Measurements from ENCODE around the gene JAK1.

JAK1 gene

DNA sequence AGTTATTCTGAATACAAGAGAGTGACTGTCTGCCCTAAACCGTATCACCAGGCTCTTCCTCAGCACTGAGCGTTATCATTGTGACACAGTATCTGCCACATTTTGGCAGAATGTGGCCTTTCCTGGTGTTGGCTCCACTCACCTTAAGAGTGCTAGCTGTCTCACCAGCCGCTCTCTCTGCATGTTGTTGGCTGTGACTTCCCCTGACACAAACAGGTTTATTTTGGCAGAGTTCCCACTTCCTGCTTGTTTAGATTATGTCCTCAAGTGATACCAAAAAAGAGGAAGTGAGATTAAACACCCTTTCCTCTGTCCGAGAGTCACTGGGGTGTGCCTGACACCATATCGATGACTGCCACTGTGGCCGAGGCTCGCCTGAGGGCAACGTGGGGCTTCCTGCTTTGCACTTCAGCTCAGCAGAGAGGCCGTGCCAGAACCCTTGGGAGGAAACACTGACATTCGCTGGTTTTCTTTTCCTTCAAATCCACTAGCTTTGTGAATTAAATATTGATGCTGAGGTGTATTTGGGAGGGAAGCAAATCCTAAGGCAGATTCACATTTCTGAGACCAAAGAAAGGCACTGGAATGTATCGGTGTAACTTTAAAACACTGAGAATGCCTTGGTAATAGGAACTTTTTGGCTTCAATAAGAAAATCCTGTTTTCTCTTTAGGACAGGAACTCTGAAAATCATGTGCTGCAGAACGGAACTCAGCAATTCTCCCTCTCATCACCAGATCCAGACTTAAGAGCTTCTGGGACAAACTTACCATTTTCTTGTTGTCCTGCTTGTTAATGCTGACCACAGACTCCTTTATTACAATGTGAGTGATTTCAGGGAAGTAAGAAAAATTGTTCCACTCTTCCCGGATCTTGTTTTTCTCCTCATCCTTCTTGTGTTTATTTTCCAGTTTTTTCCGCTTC is 102.1 kb downstream of the JAK1 start:
- DNase-seq (ENCODE audit: low read depth), result no peak

GRCh38 chr1:64861611-64862010 is 104.7 kb downstream of the JAK1 start:
- DNase-seq (ENCODE audit: low read depth), result no peak

GRCh38 chr1:64857347-64857746 is 109.0 kb downstream of the JAK1 start:
- no peak for DNase-seq (ENCODE audit: low read depth)

DNA sequence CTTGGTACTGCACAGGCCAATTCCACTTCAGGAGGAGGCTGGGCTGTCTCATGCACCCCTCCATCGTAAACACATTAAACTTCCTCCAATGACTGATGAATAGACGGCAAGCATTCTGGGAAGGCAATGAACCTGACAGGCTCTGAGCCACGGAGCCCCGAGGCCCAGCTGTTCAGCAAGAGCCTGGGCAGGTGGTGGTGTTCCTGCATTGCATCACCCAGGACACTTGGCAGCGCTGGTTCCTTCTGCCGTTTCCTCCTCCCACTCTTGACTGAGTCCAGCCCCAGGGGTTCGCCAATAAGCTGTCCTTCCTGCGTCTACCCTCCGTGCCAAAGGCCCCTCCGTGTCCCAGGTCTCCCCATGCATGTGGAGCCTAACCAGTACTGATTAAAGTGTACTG is 109.8 kb downstream of the JAK1 start:
- no peak for DNase-seq (ENCODE audit: low read depth)

DNA sequence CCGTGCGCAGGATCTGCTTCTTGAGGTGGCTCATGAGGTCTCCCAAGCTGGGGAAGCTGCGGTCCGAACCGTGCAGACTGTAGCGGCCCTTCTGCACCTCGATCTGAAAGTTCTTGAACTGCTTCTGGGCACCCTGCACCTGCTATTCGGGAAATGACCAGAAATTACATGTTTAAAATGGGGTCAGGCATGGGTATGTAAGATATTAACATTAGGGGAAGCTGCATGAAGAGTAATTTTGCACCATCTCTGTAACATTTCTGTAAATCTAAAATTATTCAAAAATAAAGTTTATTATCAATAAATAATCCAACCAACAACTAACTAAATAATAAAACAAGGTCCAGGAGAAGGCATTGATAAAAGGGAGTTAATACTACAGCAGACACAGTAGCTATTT is 110.8 kb downstream of the JAK1 start:
- no peak for DNase-seq (ENCODE audit: low read depth)

DNA sequence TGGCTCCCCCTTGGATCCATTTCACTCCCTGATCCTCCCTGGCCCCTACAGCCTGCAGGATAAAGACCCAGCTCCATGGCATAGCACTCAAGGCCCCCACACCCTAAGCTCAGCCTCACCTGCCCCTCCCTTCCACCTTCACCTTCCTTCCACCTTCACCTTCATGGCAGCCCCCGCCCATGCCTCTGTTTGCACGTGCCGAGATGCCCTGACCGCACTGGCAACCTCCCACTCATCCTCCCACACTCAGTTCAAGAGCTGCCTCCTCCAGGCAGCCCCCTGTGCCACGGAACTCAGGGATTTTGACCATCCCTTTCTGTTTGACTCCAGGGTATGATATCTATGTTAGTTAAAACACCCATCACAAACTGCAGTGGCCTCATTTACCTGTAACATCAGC is 111.7 kb downstream of the JAK1 start:
- no peak for DNase-seq (ENCODE audit: low read depth)

DNA sequence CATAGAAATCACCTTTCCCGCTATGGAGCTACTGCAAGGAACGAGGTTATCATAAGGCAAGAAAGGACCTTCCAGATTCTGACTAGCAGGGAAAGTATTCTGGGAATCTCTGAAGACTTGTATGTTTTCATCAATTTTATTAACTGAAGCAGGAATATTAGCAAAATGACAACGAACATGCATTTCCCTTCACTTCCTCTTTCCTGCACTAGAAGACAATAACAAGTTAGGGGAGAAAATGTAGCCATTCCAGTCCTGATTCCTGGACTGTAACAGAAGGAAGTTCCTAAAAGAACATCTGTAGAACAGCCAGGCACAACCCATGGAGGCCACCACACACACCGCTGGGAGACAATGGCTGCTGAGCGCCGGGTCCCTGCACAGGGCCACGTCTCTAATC is 114.7 kb downstream of the JAK1 start:
- DNase-seq (ENCODE audit: low read depth), result no peak

GRCh38 chr1:64850846-64851245 is 115.5 kb downstream of the JAK1 start:
- DNase-seq (ENCODE audit: low read depth), result no peak

DNA sequence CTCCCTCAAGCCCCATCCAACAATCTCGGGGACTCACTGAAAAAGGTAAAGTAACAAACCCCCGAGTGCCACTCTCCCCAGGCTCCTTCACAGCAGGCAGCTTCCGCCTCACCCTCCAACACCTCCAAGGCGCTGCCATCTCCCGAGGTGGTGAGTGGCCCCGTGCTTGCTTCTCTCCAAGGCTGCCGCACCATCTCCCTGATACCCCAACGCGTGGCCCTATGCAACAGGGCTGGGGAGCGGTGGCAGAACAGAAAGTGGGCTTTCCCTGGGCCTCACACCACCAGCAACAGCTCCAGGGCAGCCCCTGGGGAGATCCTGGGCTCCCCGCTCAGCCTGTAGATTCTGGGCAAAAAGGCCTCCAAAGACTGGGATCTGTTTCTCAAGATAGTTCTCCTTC is 116.4 kb downstream of the JAK1 start:
- no peak for DNase-seq (ENCODE audit: low read depth)

DNA sequence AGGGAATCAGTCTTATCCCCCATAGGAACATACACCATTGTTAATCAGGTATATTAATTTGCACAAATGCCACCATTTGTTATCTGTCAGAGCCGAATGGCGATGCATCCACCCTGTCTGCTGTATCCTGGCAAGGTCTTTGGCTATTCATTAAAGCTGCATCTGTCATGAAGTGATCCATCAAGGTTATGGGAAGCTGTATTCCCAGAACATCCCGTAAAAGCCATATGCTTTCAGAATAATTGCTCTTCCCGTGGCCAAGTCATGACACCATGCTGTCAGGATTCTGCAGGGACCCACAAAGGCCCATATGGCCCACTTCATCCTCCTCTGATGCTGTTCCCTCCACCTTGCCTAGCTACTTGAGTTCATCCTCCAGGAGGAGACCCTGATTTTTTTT is 117.5 kb downstream of the JAK1 start:
- DNase-seq (ENCODE audit: low read depth), result no peak

DNA sequence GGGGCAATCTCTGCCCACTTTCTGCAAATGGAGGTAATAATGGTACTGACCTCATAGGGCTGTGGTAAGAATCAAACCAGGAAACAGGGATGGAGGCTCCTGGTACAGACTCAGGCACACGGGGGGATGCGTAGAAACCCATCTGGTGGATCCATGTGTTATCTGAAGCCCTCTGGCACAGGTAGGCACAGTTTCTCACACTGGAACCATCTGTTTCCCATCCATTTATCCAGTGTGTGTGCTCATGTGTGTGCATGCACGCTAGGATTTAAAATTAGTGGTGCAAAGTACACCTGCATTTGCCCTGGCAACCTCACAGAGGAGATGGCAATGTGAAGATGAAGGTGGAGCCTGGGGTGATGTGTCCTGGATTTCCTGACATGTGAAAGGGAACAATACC is 118.2 kb downstream of the JAK1 start:
- DNase-seq (ENCODE audit: low read depth), result no peak

- DNase-seq (ENCODE audit: low read depth), result no peak
Observed at GRCh38 chr1:64847666-64848065, 118.7 kb downstream of the JAK1 start.

- no peak for DNase-seq (ENCODE audit: low read depth)
Observed at GRCh38 chr1:64846573-64847430, 119.5 kb downstream of the JAK1 start.

DNA sequence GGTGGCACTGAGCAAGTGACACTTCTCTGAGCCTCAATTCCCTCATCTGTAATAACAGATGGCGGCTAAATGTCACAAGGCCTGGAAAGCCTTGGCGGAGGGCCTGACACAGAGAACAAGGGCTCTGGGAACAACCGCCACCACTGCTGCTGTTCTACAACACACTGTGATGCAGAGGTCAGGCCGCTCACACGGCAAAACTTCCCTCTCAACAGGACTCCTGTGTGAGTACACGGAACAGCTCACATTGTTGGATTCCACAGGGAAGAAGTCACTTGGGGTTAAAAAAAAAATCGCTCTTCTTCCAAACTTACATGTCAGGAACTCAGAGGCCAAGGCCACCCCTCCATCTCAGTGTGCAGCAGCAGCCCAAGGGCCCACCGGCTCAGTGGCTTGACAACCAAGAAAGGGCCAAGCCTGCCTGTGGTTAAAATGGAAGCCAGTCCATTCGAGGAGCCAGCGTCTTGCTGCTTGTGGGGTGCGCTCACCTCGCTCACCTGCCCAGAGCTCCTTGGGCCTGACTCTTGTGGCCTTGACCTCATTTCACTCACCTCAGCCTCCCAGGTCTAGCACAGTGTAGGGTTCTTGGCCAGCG is 120.4 kb downstream of the JAK1 start:
- DNase-seq (ENCODE audit: low read depth), result no peak

DNA sequence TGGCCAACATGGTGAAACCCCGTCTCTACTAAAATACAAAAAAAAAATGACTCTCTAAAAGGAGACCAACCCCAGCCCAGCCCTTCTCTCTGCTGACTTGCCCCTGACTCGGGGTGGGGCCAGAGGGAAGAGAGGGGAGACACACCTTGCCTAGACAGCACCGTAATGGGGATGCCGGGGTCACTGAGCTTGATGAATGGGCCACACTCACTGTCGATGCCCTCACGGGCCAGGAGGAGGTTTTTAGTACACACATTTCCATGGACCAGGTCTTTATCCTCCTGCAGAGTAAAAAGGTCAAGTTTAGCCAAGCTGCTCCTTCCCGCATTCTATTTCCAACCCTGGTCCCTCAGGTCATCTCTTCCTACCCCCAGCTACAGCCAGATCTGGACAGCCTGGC is 121.7 kb downstream of the JAK1 start:
- no peak for DNase-seq (ENCODE audit: low read depth)

GRCh38 chr1:64844175-64844574 is 122.2 kb downstream of the JAK1 start:
- DNase-seq (ENCODE audit: low read depth), result no peak

DNA sequence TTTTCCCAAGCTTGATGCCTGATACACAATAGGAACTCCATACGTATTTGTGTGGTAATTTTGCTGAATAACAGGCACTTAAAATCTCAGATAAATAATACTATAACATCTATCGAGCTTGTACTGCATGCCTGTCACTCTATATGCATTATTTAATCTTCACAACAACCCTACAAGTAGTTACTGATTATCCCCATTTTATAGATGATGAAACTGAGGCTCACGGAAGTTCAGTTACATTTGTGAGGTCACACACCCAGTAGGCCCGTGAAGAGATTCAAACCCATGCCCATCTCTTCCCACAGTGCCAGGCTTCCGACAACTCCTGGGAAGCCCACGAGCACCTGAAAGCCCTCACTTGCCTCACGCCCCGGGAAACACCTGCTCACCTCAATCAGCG is 122.7 kb downstream of the JAK1 start:
- DNase-seq (ENCODE audit: low read depth), result no peak

- no peak for DNase-seq (ENCODE audit: low read depth)
Observed at GRCh38 chr1:64842224-64842623, 124.1 kb downstream of the JAK1 start.

- DNase-seq (ENCODE audit: low read depth), result no peak
Observed at GRCh38 chr1:64841330-64842065, 124.9 kb downstream of the JAK1 start.

DNA sequence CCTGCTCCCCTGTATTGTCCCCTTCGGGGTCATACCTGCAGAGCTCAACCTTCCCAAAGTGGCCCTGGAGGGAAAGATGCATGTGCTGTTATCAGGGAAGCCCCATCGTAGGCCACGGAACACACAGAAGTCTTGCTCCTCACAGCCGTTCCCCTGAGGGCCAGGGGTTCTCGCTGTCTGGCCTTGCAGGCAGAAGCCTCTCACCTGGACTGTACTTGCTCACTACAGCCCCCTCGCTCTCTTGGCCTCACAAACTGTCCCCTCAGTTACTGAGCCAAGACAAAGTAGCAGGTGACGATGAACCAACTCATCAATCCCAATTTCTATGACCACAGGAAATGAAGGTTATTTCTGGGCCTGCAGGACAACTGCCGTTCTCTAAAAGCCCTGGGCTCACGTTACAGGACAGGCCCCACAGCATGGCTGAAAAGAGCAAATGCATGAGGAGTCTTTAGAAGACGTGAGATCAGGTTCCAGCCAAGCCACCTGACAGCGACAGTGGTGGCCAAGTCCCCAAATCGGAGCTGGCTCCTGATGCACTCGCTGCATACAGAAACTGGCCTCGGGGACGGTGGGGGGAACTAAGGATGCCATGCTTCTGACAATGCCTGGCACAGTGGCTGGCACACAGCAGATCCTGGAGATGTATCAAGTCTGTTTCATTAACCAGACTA is 126.5 kb downstream of the JAK1 start:
- no peak for DNase-seq (ENCODE audit: low read depth)

DNA sequence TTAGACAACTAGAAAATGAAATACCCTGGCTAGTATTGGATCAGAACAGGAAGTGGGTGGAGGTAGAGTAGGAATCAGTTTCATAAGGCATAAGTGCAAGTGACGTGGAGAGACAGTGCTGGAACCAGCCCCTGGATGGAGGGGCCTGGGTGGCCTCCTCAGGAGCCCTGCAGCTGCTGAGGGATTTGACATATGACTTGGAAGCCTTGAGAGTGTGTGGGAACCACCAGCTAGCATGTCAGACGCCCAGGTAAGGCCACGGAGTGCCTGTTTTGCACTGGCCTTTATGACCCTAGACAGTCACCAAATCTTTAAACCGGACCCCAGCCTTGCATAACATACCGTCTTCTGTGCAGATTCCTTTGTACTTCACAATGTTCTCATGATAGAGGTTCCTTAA is 127.1 kb downstream of the JAK1 start:
- DNase-seq (ENCODE audit: low read depth), result no peak

- DNase-seq (ENCODE audit: low read depth), result no peak
Observed at GRCh38 chr1:64838486-64838885, 127.9 kb downstream of the JAK1 start.
